PFSK-1 (cell line): ENCODE data around the gene SENP7.

ENCODE experiments used
- POLR2AphosphoS5 ChIP-seq: IDR thresholded peaks from 2 replicates; pipeline ENCODE4 v1.6.1; 2012; ENCODE audit warnings: low read depth, mild to moderate bottlenecking, control low read depth, low read length, moderate library complexity
- SIN3A ChIP-seq: IDR thresholded peaks from 2 replicates; pipeline ENCODE4 v1.6.1; 2012; ENCODE audit warnings: mild to moderate bottlenecking, low read length, moderate library complexity, borderline replicate concordance; ENCODE audit not compliant: insufficient read depth
- TAF1 ChIP-seq: IDR thresholded peaks from 2 replicates; pipeline ENCODE4 v1.6.1; 2012; ENCODE audit warnings: low read length, control low read depth, borderline replicate concordance; ENCODE audit not compliant: insufficient read depth
- TF ChIP-seq, protein P1 (sequence below), 2 experiments: IDR thresholded peaks; 2 replicates each; pipeline versions ENCODE4 v1.6.1 to v1.8.0; 2011 to 2012; ENCODE audit warnings: low read depth in 2 of 2, low read length in 2 of 2, control low read depth in 1 of 2, inconsistent platforms in 1 of 2, mild to moderate bottlenecking in 1 of 2, moderate library complexity in 1 of 2; ENCODE audit not compliant: insufficient read depth in 1 of 2

DNA sequence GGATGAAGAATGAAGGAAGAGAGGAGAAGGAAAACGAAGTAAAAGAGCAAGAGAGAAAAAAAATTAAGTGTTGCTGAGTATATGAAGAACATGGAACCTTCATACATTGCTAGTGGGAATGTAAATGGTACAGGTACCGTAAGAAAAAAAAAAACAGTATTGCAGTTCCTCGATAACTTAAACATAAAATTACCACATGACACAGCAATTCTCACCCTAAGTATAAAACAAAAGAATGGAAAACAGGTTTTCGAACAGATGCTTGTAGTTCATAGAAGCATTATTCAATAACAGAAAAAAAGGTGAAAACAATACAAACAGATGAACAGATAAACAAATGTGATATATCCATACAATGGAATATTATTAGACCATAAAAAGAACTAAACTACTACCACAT lies 51.6 kb downstream of the SENP7 start:
- TF ChIP-seq SIN3A (no peak), POLR2AphosphoS5 (no peak), TAF1 (no peak)
- TF ChIP-seq, protein P1, sequence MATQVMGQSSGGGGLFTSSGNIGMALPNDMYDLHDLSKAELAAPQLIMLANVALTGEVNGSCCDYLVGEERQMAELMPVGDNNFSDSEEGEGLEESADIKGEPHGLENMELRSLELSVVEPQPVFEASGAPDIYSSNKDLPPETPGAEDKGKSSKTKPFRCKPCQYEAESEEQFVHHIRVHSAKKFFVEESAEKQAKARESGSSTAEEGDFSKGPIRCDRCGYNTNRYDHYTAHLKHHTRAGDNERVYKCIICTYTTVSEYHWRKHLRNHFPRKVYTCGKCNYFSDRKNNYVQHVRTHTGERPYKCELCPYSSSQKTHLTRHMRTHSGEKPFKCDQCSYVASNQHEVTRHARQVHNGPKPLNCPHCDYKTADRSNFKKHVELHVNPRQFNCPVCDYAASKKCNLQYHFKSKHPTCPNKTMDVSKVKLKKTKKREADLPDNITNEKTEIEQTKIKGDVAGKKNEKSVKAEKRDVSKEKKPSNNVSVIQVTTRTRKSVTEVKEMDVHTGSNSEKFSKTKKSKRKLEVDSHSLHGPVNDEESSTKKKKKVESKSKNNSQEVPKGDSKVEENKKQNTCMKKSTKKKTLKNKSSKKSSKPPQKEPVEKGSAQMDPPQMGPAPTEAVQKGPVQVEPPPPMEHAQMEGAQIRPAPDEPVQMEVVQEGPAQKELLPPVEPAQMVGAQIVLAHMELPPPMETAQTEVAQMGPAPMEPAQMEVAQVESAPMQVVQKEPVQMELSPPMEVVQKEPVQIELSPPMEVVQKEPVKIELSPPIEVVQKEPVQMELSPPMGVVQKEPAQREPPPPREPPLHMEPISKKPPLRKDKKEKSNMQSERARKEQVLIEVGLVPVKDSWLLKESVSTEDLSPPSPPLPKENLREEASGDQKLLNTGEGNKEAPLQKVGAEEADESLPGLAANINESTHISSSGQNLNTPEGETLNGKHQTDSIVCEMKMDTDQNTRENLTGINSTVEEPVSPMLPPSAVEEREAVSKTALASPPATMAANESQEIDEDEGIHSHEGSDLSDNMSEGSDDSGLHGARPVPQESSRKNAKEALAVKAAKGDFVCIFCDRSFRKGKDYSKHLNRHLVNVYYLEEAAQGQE (IDR thresholded peaks at IDR 0.05; ENCODE audit: insufficient read depth in 1 of 2, low read depth in 2 of 2, low read length in 2 of 2): no peak
